Activated T-helper 9 cell treated with anti-CD3 and anti-CD28 coated beads, Interleukin-2, amount 50 U/mL, for 16 hours (primary cell): Measurements from ENCODE around the gene CEMIP2.
"Not testable (repeated sequence)": the region's sequence is repeated elsewhere in the genome, so short reads cannot be mapped to it uniquely, and the experiment has no call there.

ENCODE experiments used
- DNase-seq: peaks from one replicate; pipeline ENCODE4 v3.0.0-alpha.2; 2020; ENCODE audit warnings: low read depth

The CEMIP2 gene

GRCh38 chr9:71768388-71769174 is at the start of gene CEMIP2:
CEMIP2 (minus strand) TSS chr9:71768513; CDS start chr9:71750373, 18,140 bp downstream.
- DNase-seq, result peak; percentile 84

GRCh38 chr9:71816916-71817451 is 48.7 kb upstream of the CEMIP2 start:
- DNase-seq, result no peak

GRCh38 chr9:71814815-71815214 is 46.5 kb upstream of the CEMIP2 start:
- no peak for DNase-seq

GRCh38 chr9:71814226-71814625 is 45.9 kb upstream of the CEMIP2 start:
- DNase-seq, result no peak

GRCh38 chr9:71812385-71812784 is 44.1 kb upstream of the CEMIP2 start:
- no peak for DNase-seq

- no peak for DNase-seq
Observed at GRCh38 chr9:71808068-71808467, 39.8 kb upstream of the CEMIP2 start.

- peak; percentile 21 for DNase-seq
Observed at GRCh38 chr9:71806901-71807307, 38.6 kb upstream of the CEMIP2 start.

- DNase-seq, result not testable (repeated sequence)
Observed at GRCh38 chr9:71805096-71805495, 36.8 kb upstream of the CEMIP2 start.

GRCh38 chr9:71801826-71802225 is 33.5 kb upstream of the CEMIP2 start:
- no peak for DNase-seq

GRCh38 chr9:71797266-71797665 is 29.0 kb upstream of the CEMIP2 start:
- no peak for DNase-seq

GRCh38 chr9:71796100-71796767 is 27.9 kb upstream of the CEMIP2 start:
- no peak for DNase-seq

GRCh38 chr9:71795097-71795813 is 26.9 kb upstream of the CEMIP2 start:
- no peak for DNase-seq

GRCh38 chr9:71793386-71794105 is 25.2 kb upstream of the CEMIP2 start:
- no peak for DNase-seq

- no peak for DNase-seq
Observed at GRCh38 chr9:71791875-71792274, 23.6 kb upstream of the CEMIP2 start.

GRCh38 chr9:71790296-71790695 is 22.0 kb upstream of the CEMIP2 start:
- DNase-seq, result no peak

GRCh38 chr9:71783120-71783523 is 14.8 kb upstream of the CEMIP2 start:
- DNase-seq, result peak; percentile 75

- DNase-seq, result no peak
Observed at GRCh38 chr9:71781391-71781790, 13.1 kb upstream of the CEMIP2 start.

- no peak for DNase-seq
Observed at GRCh38 chr9:71780953-71781352, 12.6 kb upstream of the CEMIP2 start.

GRCh38 chr9:71778085-71778484 is 9.8 kb upstream of the CEMIP2 start:
- no peak for DNase-seq

- DNase-seq, result no peak
Observed at GRCh38 chr9:71774920-71775319, 6.6 kb upstream of the CEMIP2 start.

- no peak for DNase-seq
Observed at GRCh38 chr9:71772726-71773125, 4.4 kb upstream of the CEMIP2 start.

GRCh38 chr9:71770170-71770569 is 1.9 kb upstream of the CEMIP2 start:
- DNase-seq, result no peak
